GM18951 (cell line): Measurements from ENCODE around the gene ZNF746.
"Not testable (repeated sequence)": the region's sequence is repeated elsewhere in the genome, so short reads cannot be mapped to it uniquely, and the experiment has no call there.

Experiments
- POLR2A ChIP-seq: IDR thresholded peaks from 4 replicates; pipeline ENCODE4 v1.6.1; 2011; ENCODE audit warnings: mild to moderate bottlenecking; ENCODE audit not compliant: insufficient read length, insufficient read depth; ENCODE audit errors: extremely low read depth
- in situ Hi-C: fragments of 300-500 bp; cut with MboI; formaldehyde crosslinking; loops from one replicate; pipeline ENCODE4 v1.12.0; 2022; ENCODE audit warnings: low sequenced_read_pairs, mixed read lengths, inconsistent platforms; ENCODE audit not compliant: unreplicated experiment

Gene ZNF746

DNA sequence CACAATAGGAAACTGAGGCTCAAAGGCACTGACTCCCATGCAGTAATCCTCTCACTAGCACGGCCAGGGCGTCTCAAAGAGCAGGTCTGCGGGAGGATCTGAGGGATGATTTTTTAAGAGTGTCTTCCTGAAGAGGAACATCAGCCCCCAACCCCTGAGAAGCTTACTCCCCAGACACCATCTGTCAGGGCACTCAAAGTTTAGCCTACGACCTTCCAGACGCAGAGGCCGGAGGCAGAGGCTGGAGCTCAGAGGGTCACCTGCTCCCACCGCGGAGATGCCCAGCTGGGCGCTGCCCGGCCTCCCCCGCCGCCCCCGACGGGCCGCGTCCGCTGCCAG is 38.4 kb downstream of the ZNF746 start:
- in situ Hi-C loops, result no loop called here
- no peak for TF ChIP-seq POLR2A

DNA sequence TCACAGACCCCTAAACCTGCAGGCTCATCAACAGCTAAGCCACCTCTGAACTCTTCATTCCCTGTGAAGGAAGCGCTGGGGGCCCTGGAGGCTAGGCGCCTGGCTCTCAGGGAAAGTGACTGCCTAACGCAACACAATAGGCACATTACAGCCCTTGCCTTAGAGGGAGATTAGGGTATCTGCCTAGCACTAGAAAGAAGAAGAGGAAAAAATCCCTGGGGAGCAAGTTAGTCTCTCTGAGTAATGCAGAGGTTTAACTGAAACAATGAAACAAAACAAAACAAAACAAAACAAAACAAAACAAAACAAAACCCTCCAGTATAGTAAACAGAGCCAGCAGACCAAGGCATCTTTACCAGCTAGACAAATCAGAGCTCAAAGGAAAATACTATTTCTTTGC is 39.4 kb downstream of the ZNF746 start:
- in situ Hi-C loops, result no loop called here
- TF ChIP-seq POLR2A, result no peak

DNA sequence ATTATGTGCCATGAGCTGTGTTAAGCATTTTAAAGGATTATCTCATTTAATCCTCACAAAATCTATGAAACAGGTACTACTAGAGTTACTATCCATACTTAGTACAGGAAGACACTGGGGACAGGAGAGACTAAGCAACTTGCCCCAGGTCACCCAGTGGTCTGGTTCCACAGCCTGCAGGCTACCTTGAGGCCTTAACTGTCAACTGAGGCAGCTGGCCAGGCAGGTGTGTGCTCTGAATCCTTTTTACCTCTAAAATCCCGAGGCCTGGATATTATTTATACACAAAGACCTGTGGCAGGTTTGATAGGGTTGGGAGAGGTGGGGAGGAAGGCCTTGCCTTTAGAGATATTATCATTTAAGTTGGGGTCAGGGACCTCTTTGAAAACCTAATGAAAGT is 39.8 kb downstream of the ZNF746 start:
- no peak for TF ChIP-seq POLR2A
- in situ Hi-C loops, result no loop called here

DNA sequence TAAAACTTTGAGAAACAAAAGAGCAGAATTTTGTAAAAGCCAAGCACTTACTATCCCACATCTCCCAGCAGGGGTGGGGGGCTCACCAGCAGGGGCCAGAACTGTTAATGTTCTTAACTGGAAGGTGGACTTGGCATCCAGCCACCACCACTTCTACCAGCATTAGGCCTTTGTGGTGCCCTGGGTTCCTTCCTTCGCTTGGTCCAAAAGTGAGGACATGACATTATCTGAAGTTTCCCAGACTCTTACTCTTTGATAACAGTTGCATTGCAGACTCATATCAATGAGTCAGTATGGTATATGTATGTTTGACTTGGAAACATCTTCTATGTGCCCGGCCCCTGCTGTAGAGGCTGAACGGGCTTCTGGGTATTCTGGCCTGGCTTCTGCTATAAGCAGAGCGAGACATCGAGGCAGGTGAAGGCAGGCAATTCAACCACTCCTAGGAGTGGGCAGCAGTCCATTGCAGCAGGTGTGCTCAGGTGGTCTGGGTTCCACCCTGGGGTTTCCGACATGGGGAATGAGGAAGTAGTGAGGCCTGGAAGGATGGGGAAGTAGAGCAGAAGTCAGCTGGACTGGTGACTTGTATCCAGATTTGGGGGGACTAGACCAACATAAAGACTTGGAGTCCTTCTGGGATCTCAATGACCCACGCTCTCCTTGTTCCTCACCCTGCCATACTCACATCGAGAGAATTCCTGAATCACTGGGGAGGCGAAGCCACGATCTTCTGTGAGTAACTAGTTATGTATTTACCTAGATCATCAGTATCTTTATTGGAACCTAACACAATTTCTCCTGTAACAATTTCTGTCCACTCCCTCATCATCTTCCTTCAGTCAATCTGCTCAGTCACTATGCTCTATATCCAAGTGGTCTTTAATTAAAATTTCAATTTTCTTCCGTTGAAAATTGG is 40.8 kb downstream of the ZNF746 start:
- in situ Hi-C loops, result no loop called here
- TF ChIP-seq POLR2A, result no peak

DNA sequence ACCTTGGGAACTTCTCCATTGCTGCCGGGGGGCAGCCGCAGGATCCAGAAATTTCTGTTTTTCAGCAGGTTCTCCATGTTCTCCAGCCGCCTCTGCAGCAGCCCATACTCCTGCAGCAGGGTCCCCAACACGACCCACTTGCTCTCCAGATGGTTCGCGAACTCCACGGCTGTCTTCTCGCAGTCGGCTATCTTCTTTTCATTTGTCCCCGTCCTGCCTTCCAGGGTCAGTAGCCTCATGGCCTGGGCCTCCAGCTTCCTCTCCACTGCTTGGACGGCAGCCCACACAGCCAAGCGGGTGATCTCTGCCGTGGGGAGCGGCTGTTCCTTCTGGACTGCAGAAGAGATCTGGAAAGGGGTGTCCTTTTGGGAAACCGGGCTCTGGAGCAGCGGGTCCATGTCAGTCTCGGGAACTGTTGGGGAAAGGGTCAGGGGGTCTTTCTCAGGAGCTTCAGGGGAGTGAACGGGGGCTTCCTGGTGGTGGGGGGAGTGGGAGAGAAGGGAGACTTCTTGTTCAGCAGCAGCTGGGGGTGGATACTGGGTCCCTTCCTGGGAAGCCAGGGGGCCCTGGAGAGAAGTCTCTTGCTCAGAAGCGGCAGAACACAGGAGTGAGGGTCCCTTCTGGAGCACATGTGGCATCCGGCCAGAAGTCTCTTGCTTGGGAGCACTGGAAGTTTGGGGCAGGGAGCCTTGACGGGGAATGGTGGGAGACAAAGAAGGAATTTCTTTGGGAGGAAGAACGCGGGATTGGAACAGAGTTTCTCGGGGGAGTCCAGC is 42.2 kb downstream of the ZNF746 start:
- TF ChIP-seq POLR2A, result no peak
- in situ Hi-C loops, result no loop called here

DNA sequence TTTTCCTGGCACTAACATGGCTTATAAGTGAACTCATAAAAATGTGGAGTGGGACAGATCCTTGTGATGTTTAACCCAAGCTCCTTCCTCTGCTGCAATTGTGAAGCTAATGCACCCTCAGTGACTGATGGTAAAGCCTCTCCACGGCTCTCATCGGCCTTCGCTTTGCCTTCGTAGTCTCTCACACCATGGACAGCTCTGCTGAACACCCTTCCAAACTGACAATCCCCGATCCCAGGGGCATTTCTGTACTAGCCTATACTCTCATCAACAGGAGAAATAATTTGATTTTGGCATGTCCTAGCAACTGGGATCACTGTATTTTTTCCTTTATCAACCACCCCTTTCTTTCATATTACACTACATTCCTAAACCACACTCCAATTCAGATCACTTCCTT is 42.9 kb downstream of the ZNF746 start:
- in situ Hi-C loops, result no loop called here

DNA sequence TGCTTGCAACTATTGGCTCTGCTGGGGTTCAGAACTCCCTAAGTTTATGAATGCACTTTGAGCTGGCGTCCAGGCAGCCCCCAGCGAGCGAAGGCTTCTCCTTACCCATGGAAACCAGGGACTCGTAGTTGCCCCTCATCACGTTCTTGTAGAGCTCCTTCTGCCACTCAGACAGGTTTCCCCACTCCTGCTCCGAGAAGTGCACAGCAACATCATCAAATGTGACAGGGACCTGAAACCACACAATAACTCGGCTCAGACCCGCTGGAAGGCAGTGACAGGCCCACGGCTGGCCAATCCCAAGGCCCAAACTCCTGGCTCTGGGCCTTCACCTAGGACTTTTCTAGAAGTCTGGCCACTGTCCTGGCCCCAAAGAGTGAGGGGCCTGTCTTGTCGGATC is 43.6 kb downstream of the ZNF746 start:
- in situ Hi-C loops, result no loop called here
- TF ChIP-seq POLR2A, result no peak

More for the DNA sequence above, 42.9 kb downstream of the ZNF746 start:
- no peak for TF ChIP-seq POLR2A

DNA sequence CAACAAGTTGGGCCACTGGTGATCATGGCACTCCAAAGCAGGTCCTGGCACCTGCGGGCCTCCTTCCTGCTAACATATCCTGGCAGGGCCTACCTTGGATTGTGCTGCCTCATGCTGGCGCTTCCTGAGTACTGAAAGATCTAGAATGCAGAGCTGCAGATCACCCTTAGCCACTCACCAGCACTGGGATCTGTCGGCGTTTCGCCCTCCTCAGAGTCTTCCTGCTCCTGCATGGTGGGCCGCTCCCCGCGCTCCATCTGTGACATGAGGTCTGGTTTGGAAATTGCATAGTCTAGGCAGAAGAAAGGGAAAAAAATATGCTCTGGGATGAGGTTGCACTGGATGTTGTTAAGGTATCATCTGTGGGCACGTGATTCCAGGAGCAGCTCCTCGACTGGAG is 46.8 kb downstream of the ZNF746 start:
- TF ChIP-seq POLR2A, result no peak
- in situ Hi-C loops, result no loop called here

DNA sequence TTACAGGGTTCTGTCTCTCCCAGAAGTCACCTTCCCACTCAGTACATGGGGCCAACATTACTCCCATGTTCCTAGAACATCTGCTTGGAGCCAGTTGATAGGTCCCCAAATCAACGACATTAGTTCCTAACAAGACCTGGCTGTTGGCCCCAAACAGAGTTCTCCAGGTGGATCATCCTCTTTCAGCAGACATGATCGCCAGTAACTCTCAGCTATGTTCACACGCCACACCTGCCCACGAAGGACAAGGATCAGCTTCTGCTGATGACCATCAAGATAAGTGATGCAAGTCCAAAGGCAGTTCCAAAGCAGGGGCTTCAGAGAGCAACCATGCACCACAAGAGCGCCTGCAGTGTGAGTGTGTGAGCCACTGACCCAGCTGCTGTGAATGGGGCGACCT is 47.7 kb downstream of the ZNF746 start:
- in situ Hi-C loops, result no loop called here

DNA sequence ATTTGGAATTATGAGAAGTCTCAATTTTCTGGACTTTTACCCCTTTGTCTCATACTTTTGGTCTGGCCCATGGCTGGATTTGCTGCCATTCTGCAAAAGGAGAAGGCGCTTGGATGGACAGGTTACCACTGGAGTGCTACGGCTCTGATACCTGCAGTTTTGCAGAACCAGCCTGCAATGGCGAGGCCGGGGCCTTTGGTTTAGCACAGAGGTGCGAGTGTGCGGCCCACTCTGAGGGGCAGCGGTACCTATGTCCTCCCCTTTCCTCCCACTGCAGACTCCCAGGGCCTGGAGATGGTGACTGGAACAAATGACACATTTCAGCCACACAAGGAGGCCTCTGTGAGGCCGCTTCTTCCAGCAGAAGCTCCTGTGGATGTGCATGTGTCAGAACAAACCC is 48.6 kb downstream of the ZNF746 start:
- TF ChIP-seq POLR2A, result no peak
- in situ Hi-C loops, result no loop called here

More for the DNA sequence above, 47.7 kb downstream of the ZNF746 start:
- TF ChIP-seq POLR2A, result no peak

DNA sequence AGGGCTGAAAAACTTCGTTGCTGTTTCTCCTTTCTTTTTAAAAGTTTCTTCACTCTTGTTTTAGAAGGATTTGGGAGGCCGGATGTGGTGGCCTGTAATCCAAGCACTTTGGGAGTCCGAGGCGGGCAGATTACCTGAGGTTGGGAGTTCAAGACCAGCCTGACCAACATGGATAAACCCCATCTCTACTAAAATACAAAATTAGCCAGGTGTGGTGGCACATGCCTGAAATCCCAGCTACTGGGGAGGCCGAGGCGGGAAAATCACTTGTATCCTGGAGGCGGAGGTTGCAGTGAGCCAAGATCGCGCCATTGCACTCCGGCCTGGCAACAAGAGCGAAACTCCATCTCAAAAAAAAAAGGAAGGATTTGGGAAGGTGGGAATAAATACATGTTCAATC is 51.6 kb downstream of the ZNF746 start:
- in situ Hi-C loops, result not testable (repeated sequence)

DNA sequence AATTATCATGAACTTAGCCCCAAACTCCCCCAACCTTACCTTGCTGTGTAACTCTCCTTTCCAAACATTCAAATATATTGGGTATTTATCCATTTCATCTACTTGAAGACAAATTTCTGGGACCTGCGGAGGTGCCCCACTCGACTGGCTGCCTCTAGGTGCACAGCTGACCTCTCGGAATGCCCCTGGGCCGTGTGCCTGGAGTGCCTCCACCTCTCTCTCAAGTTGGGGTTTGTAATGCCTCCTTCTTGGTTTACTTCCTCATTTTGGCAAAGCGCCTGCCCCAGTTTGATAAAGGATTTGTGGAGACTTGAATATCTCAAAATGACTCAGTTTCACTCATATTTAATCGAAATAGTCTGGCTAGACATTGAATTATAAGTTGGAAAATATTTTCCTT is 53.3 kb downstream of the ZNF746 start:
- in situ Hi-C loops, result no loop called here
- no peak for TF ChIP-seq POLR2A

DNA sequence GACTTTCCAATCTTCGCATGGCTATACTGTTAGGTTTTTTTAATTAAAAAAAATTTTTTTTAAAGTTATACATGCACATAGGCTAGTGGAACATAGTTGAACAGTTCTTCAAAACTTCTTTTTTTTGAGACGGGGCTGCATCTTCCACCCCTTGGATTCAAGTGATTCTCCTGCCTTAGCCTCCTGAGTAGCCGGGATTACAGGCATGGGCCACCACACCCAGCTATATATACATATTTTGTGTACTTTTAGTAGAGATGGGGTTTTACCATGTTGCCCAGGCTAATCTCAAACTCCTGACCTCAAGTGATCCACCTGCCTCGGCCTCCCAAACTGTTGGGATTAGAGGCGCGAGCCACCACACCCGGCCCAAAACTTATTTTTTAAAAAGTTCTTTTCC is 54.1 kb downstream of the ZNF746 start:
- no peak for TF ChIP-seq POLR2A
- in situ Hi-C loops, result no loop called here

DNA sequence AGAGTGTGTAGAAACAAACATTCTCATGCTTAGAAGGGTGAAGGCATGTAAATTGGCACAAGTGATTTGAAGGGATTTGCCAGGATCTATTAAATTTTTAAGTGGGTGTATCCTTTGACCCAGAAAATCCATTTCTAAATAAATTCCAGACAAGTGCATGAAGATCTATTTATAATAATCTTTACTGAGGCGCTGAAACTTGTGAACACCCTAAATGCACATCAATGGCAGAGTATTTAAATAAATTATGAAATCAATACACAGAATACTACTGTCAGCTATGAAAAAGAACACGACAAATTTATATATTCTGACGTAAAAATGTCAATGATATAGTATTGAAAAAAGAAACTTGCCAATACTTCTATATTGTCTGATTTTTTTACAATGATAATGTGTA is 54.7 kb downstream of the ZNF746 start:
- in situ Hi-C loops, result no loop called here

More for the DNA sequence above, 54.7 kb downstream of the ZNF746 start:
- TF ChIP-seq POLR2A, result no peak
